ENCODE data around the gene TMEM79. TPM values are rescaled to one million over a fixed set of nuclear protein-coding genes. Genes with fewer than 3 reads are reported as not detected.

The TMEM79 gene
- total and polyA plus RNA-seq, 2 of the 4 experiments (the other 2 are of a cell fraction) = 0.54 to 3.3 TPM

GRCh38 chr1:156241311-156241811 lies 42.8 kb upstream of the TMEM79 start:
- no peak overlapping the region for H3K27ac ChIP-seq (ENCODE audit: insufficient read depth, low read length)
- H3K79me1 ChIP-seq (ENCODE audit: low read depth in 1 of 2, low read length in 2 of 2) = no peaks in the 10 kb centered on the region
- H2BK120ac ChIP-seq (ENCODE audit: low read depth, low read length) = no peak overlapping the region
- no peaks in the 10 kb centered on the region; the same call in 1 of the 2 replicates for H4K20me1 ChIP-seq (ENCODE audit: insufficient read depth, low read length)
- H2BK15ac ChIP-seq (ENCODE audit: low read depth, low read length) = no peak overlapping the region
- H3K27me3 ChIP-seq (ENCODE audit: control insufficient read depth, insufficient read depth, low read length) = peaks cover 12% of the 10 kb centered on the region; the same call in 1 of the 2 replicates
- TF ChIP-seq MAFK (IDR thresholded peaks at IDR 0.05; ENCODE audit: low read depth, low read length) = no peak
- no peak for TF ChIP-seq SMC3 (IDR thresholded peaks at IDR 0.05; ENCODE audit: low read depth, low read length)
- peak; percentile 20; the same call in 1 of the 2 replicates for TF ChIP-seq FOS (IDR thresholded peaks at IDR 0.05; ENCODE audit: low read depth, low read length)
- peak; percentile 34; the same call in 1 of the 2 replicates for TF ChIP-seq MAZ (IDR thresholded peaks at IDR 0.05; ENCODE audit: borderline replicate concordance, low read depth, low read length)
- TF ChIP-seq RCOR1 (IDR thresholded peaks at IDR 0.05; ENCODE audit: insufficient replicate concordance, low read length) = no peak
- TF ChIP-seq CHD1 (IDR thresholded peaks at IDR 0.05; ENCODE audit: low read depth, low read length) = no peak
- H3K9me1 ChIP-seq (ENCODE audit: insufficient read depth, low read length) = peaks cover 5% of the 10 kb centered on the region; the same call in 1 of the 2 replicates
- no peak overlapping the region for H3K14ac ChIP-seq (replicated peaks; ENCODE audit: low read depth, low read length)
- H2AK5ac ChIP-seq (ENCODE audit: low read depth, low read length) = no peak overlapping the region
- no peak overlapping the region for H2BK5ac ChIP-seq (ENCODE audit: low read depth, low read length, poor library complexity, severe bottlenecking)
- H3K4me3 ChIP-seq (ENCODE audit: insufficient read depth, low read depth, low read length) = no peak overlapping the region
- H3K9ac ChIP-seq (ENCODE audit: low read depth, low read length) = no peak overlapping the region
- ChIA-PET POLR2A (ENCODE audit: unreplicated experiment) (no interaction called here), CTCF (interaction anchor here (0.6 kb wide), 1 partner anchor 145 kb away, joined by 3 read pairs; no protein-coding TSS in a partner anchor)
- H2AFZ ChIP-seq (replicated peaks; ENCODE audit: low read length, poor library complexity) = no peak overlapping the region
- DNase-seq (peak; percentile 47), ATAC-seq (ENCODE audit: low read depth) (peak; percentile 6)
- no TSS peak for BruUV-seq (replicated peaks)
- no peak overlapping the region for H3K56ac ChIP-seq (ENCODE audit: extremely low read depth, insufficient read depth, low read length)
- 65% methylated on average over 13 of the region's 15 CpGs; no CpG with 5 or more reads in 1 of the 2 experiments for WGBS, 2 experiments (ENCODE audit: extremely low coverage in 2 of 2, insufficient read length in 1 of 2)
- in situ Hi-C loops (cut with MboI; ENCODE audit: low sequenced_read_pairs) (no loop called here), intact Hi-C loops (cut with micrococcal nuclease) (no loop called here), dilution Hi-C loops (cut with HindIII; ENCODE audit: low sequenced_read_pairs, unreplicated experiment) (no loop called here)
- no peak overlapping the region for H3K18ac ChIP-seq (ENCODE audit: low read depth, low read length)
- no peak overlapping the region for H3K4ac ChIP-seq (ENCODE audit: low read depth, low read length)
- no peak overlapping the region for H2AK9ac ChIP-seq (replicated peaks; ENCODE audit: low read depth, low read length, poor library complexity)
- peaks cover 24% of the 10 kb centered on the region for H3K36me3 ChIP-seq (ENCODE audit: control insufficient read depth, insufficient read depth, low read length)
- no peak overlapping the region for H4K91ac ChIP-seq (ENCODE audit: insufficient read depth, low read depth, low read length)
- H3K4me2 ChIP-seq (ENCODE audit: low read depth, low read length) = no peak overlapping the region
- H3K9me3 ChIP-seq (ENCODE audit: control insufficient read depth, insufficient read depth, low read length) = no peaks in the 10 kb centered on the region
- H3K23ac ChIP-seq (ENCODE audit: low read depth, low read length) = no peak overlapping the region
- H3K4me1 ChIP-seq (ENCODE audit: control insufficient read depth, insufficient read depth, low read length) = peaks cover 2% of the 10 kb centered on the region; the same call in 1 of the 2 replicates
- H4K5ac ChIP-seq (ENCODE audit: low read depth, low read length) = no peak overlapping the region
- no peak overlapping the region for H4K8ac ChIP-seq (ENCODE audit: low read depth in 2 of 2, low read length in 2 of 2)
- H2BK20ac ChIP-seq (ENCODE audit: low read depth, low read length) = no peak overlapping the region

Measured in IMR-90 (cell line).